IMR-90 (cell line): Measurements from ENCODE around the gene PCDHGB3. TPM values are rescaled to one million over a fixed set of nuclear protein-coding genes. Genes with fewer than 3 reads are reported as not detected.

ENCODE experiments used
- ATAC-seq: fragments of 200-7000 bp; cut with Tn5 transposase; 2 replicates; pipeline ENCODE4 v1.9.1; 2020; ENCODE audit warnings: low read depth, mild to moderate bottlenecking, moderate library complexity
- BruUV-seq: library from RNA; stranded (reverse); fragments of 400-500 nt; replicated peaks from 2 replicates; lab custom pipeline; 2021; lab: Mats Ljungman, UMichigan
- CTCF ChIA-PET: fragments of 300-600 bp; formaldehyde crosslinking; extraction: SDS; loops from one replicate; lab custom pipeline; 2021; ENCODE audit warnings: antibody characterized with exemption; lab: Yijun Ruan, JAX
- POLR2A ChIA-PET: fragments of 300-600 bp; sonication (Branson Sonifier 250); formaldehyde crosslinking; loops from one replicate; lab custom pipeline; 2022; ENCODE audit warnings: antibody characterized with exemption; ENCODE audit not compliant: unreplicated experiment; lab: Charles Lee
- DNase-seq: peaks from one replicate; pipeline ENCODE4 v3.0.0; 2013
- H2AFZ ChIP-seq: replicated peaks from 2 replicates; pipeline ENCODE3; 2013; ENCODE audit warnings: low read length, mild to moderate bottlenecking; ENCODE audit not compliant: poor library complexity
- H2AK5ac ChIP-seq: 2 replicates; pipeline ENCODE4 v1.6.1; 2013; ENCODE audit warnings: low read depth, low read length, inconsistent platforms
- H2AK9ac ChIP-seq: replicated peaks from 2 replicates; pipeline ENCODE3; 2013; ENCODE audit warnings: mild to moderate bottlenecking, low read depth, low read length, moderate library complexity; ENCODE audit not compliant: poor library complexity
- H2BK120ac ChIP-seq: 2 replicates; pipeline ENCODE4 v1.6.1; 2013; ENCODE audit warnings: low read depth, low read length, inconsistent platforms
- H2BK15ac ChIP-seq: 3 replicates; pipeline ENCODE4 v1.6.1; 2013; ENCODE audit warnings: low read depth, low read length, inconsistent platforms
- H2BK20ac ChIP-seq: 2 replicates; pipeline ENCODE4 v1.6.1; 2013; ENCODE audit warnings: low read depth, mild to moderate bottlenecking, inconsistent platforms, low read length, moderate library complexity
- H2BK5ac ChIP-seq: 2 replicates; pipeline ENCODE4 v1.6.1; 2013; ENCODE audit warnings: mild to moderate bottlenecking, low read depth, low read length, inconsistent platforms; ENCODE audit not compliant: poor library complexity, severe bottlenecking
- H3K14ac ChIP-seq: replicated peaks from 2 replicates; pipeline ENCODE4 v1.6.1; 2013; ENCODE audit warnings: low read depth, low read length, inconsistent platforms
- H3K18ac ChIP-seq: 2 replicates; pipeline ENCODE4 v1.6.1; 2013; ENCODE audit warnings: low read depth, low read length, control low read depth
- H3K23ac ChIP-seq: 2 replicates; pipeline ENCODE4 v1.6.1; 2013; ENCODE audit warnings: low read depth, low read length, inconsistent platforms
- H3K27ac ChIP-seq: 2 replicates; pipeline ENCODE4 v1.5.1; 2013; ENCODE audit warnings: mild to moderate bottlenecking, control low read depth, low read length; ENCODE audit not compliant: insufficient read depth
- H3K27me3 ChIP-seq: 2 replicates; pipeline ENCODE4 v1.6.1; 2013; ENCODE audit warnings: low read length; ENCODE audit not compliant: control insufficient read depth, insufficient read depth
- H3K36me3 ChIP-seq: 2 replicates; pipeline ENCODE4 v1.6.1; 2013; ENCODE audit warnings: low read length, mixed read lengths; ENCODE audit not compliant: control insufficient read depth, insufficient read depth
- H3K4ac ChIP-seq: 2 replicates; pipeline ENCODE4 v1.6.1; 2013; ENCODE audit warnings: low read depth, low read length, inconsistent platforms
- H3K4me1 ChIP-seq: 2 replicates; pipeline ENCODE4 v1.6.1; 2013; ENCODE audit warnings: low read length, mixed read lengths; ENCODE audit not compliant: control insufficient read depth, insufficient read depth
- H3K4me2 ChIP-seq: 2 replicates; pipeline ENCODE4 v1.6.1; 2013; ENCODE audit warnings: low read depth, mild to moderate bottlenecking, control low read depth, low read length, moderate library complexity
- H3K4me3 ChIP-seq: 2 replicates; pipeline ENCODE4 v1.5.1; 2013; ENCODE audit warnings: low read depth, mild to moderate bottlenecking, control low read depth, low read length, moderate library complexity; ENCODE audit not compliant: insufficient read depth
- H3K56ac ChIP-seq: 2 replicates; pipeline ENCODE4 v1.6.1; 2013; ENCODE audit warnings: low read length, inconsistent platforms; ENCODE audit not compliant: insufficient read depth; ENCODE audit errors: extremely low read depth
- H3K79me1 ChIP-seq, 2 experiments: 2 replicates each; pipeline ENCODE4 v1.6.1; 2013; ENCODE audit warnings: low read length in 2 of 2, inconsistent platforms in 1 of 2, low read depth in 1 of 2
- H3K9ac ChIP-seq: 2 replicates; pipeline ENCODE4 v1.6.1; 2013; ENCODE audit warnings: low read depth, low read length, control low read depth
- H3K9me1 ChIP-seq: 2 replicates; pipeline ENCODE4 v1.6.1; 2013; ENCODE audit warnings: low read length, inconsistent platforms; ENCODE audit not compliant: insufficient read depth
- H3K9me3 ChIP-seq: 2 replicates; pipeline ENCODE4 v1.6.1; 2013; ENCODE audit warnings: low read length; ENCODE audit not compliant: control insufficient read depth, insufficient read depth
- H4K20me1 ChIP-seq: 2 replicates; pipeline ENCODE4 v1.6.1; 2013; ENCODE audit warnings: low read length, inconsistent platforms; ENCODE audit not compliant: insufficient read depth
- H4K5ac ChIP-seq: 2 replicates; pipeline ENCODE4 v1.6.1; 2013; ENCODE audit warnings: mild to moderate bottlenecking, low read depth, low read length, control low read depth
- H4K8ac ChIP-seq, 2 experiments: 2 replicates each; pipeline ENCODE4 v1.6.1; 2013; ENCODE audit warnings: low read depth in 2 of 2, low read length in 2 of 2, control low read depth in 1 of 2, inconsistent platforms in 1 of 2
- H4K91ac ChIP-seq: 2 replicates; pipeline ENCODE4 v1.6.1; 2013; ENCODE audit warnings: low read depth, low read length, inconsistent platforms; ENCODE audit not compliant: insufficient read depth
- BHLHE40 ChIP-seq: fragments of 150-350 bp; IDR thresholded peaks from 2 replicates; pipeline ENCODE4 v1.6.1; 2016; ENCODE audit warnings: mild to moderate bottlenecking, low read depth, low read length
- CEBPB ChIP-seq: IDR thresholded peaks from 2 replicates; pipeline ENCODE4 v1.6.1; 2012; ENCODE audit warnings: low read depth, low read length, improper control_type of control experiment
- CHD1 ChIP-seq: IDR thresholded peaks from 2 replicates; pipeline ENCODE4 v1.6.1; 2012; ENCODE audit warnings: low read depth, low read length, improper control_type of control experiment
- CTCF ChIP-seq: conservative IDR thresholded peaks from 2 replicates; pipeline ENCODE4 v1.5.1; 2012; ENCODE audit warnings: mild to moderate bottlenecking, low read depth, low read length, improper control_type of control experiment
- ELK1 ChIP-seq: fragments of 150-350 bp; IDR thresholded peaks from 2 replicates; pipeline ENCODE4 v1.6.1; 2016; ENCODE audit warnings: low read depth, mild to moderate bottlenecking, low read length, moderate library complexity, borderline replicate concordance
- FOS ChIP-seq: fragments of 150-350 bp; IDR thresholded peaks from 2 replicates; pipeline ENCODE4 v1.6.1; 2016; ENCODE audit warnings: low read depth, low read length
- MAFK ChIP-seq: IDR thresholded peaks from 2 replicates; pipeline ENCODE4 v1.6.1; 2012; ENCODE audit warnings: low read depth, low read length, improper control_type of control experiment
- MAZ ChIP-seq: IDR thresholded peaks from 2 replicates; pipeline ENCODE4 v1.6.1; 2012; ENCODE audit warnings: low read depth, mild to moderate bottlenecking, low read length, improper control_type of control experiment, moderate library complexity, borderline replicate concordance
- MXI1 ChIP-seq: IDR thresholded peaks from 2 replicates; pipeline ENCODE4 v1.6.1; 2012; ENCODE audit warnings: low read depth, mild to moderate bottlenecking, low read length, moderate library complexity, borderline replicate concordance
- NFE2L2 ChIP-seq: fragments of 150-350 bp; IDR thresholded peaks from 2 replicates; pipeline ENCODE4 v1.6.1; 2016; ENCODE audit warnings: low read depth, mild to moderate bottlenecking, low read length
- POLR2A ChIP-seq: IDR thresholded peaks from 2 replicates; pipeline ENCODE4 v1.6.1; 2012; ENCODE audit warnings: mild to moderate bottlenecking, low read depth, low read length
- RAD21 ChIP-seq: IDR thresholded peaks from 2 replicates; pipeline ENCODE4 v1.6.1; 2012; ENCODE audit warnings: low read length, improper control_type of control experiment
- RCOR1 ChIP-seq: IDR thresholded peaks from 2 replicates; pipeline ENCODE4 v1.6.1; 2012; ENCODE audit warnings: mild to moderate bottlenecking, low read length, improper control_type of control experiment; ENCODE audit not compliant: insufficient replicate concordance
- RFX5 ChIP-seq: IDR thresholded peaks from 2 replicates; pipeline ENCODE4 v1.8.0; 2012; ENCODE audit warnings: low read depth, mild to moderate bottlenecking, low read length, moderate library complexity
- SMC3 ChIP-seq: fragments of 150-350 bp; IDR thresholded peaks from 2 replicates; pipeline ENCODE4 v1.6.1; 2016; ENCODE audit warnings: low read depth, mild to moderate bottlenecking, antibody characterized with exemption, low read length, moderate library complexity
- USF2 ChIP-seq: fragments of 150-350 bp; IDR thresholded peaks from 2 replicates; pipeline ENCODE4 v1.6.1; 2017; ENCODE audit warnings: mild to moderate bottlenecking, antibody characterized with exemption, low read length, low read depth
- WGBS, 2 experiments: methylation state at CpG; one replicate each; pipeline versions ENCODE4 v1.1.5 to v1.1.7; 2013; ENCODE audit warnings: missing lambda C conversion rate in 2 of 2; ENCODE audit not compliant: insufficient read length in 1 of 2; ENCODE audit errors: extremely low coverage in 2 of 2; 5-methylcytosine and 5-hydroxymethylcytosine counted together
- dilution Hi-C: fragments of 300-500 bp; cut with HindIII; formaldehyde crosslinking; loops from one replicate; pipeline ENCODE4 v1.14.3; 2018; ENCODE audit warnings: low sequenced_read_pairs; ENCODE audit not compliant: unreplicated experiment
- in situ Hi-C: fragments of 300-500 bp; cut with MboI; formaldehyde crosslinking; loops from 3 replicates; pipeline ENCODE4 v1.14.3; 2019; ENCODE audit warnings: low sequenced_read_pairs, inconsistent platforms, mixed read lengths
- intact Hi-C: fragments of 100-400 bp; cut with micrococcal nuclease; formaldehyde crosslinking; loops from 2 replicates; pipeline ENCODE4 v1.10.0; 2022
- polyA plus RNA-seq, 3 experiments: library from polyadenylated mRNA; depleted of rRNA; stranded (reverse); fragments of >200 nt; gene quantifications; 2 replicates each; pipeline ENCODE4 v1.2.3, GENCODE V29; 2012; ENCODE audit warnings: low replicate concordance in 1 of 3
- total RNA-seq: library from RNA; depleted of rRNA; stranded (reverse); fragments of >200 nt; gene quantifications from 2 replicates; pipeline ENCODE4 v1.2.3, GENCODE V29; 2012

Gene PCDHGB3
- total and polyA plus RNA-seq, 2 of the 4 experiments (the other 2 are of a cell fraction), result 3.4 to 5.9 TPM

DNA sequence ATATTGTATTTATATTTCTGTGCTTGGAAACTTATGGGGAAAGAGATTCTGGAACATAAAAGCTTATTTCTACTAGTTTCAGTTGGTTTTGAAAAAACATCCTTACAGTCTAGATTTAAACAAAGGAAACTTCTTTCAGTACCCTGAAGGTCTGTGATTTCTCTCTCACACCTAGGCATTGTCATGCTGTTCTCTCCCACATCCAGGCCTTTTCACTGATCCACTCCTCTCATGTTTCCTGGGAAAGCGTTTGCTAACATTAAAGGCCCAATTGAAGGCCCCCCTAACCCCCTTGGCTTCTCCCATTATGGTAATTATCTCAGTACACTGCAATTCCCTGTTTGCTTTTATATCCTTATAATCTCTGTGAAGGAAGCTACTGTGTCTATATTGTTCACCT, 27.3 kb upstream of the PCDHGB3 start:
- H3K36me3 ChIP-seq, result peaks cover 4% of the 10 kb centered on the region; the same call in 1 of the 2 replicates
- no peak for DNase-seq
- no peak overlapping the region for H4K8ac ChIP-seq
- no peak overlapping the region for H3K4ac ChIP-seq
- no peak overlapping the region for H3K14ac ChIP-seq
- no peaks in the 10 kb centered on the region for H3K4me1 ChIP-seq
- no peak overlapping the region for H3K23ac ChIP-seq
- no TSS peak for BruUV-seq
- H2BK15ac ChIP-seq, result no peak overlapping the region
- POLR2A ChIA-PET, result interaction anchor here (0.6 kb wide), 1 partner anchor 653 kb away, joined by 4 read pairs; no protein-coding TSS in a partner anchor
- H2BK20ac ChIP-seq, result no peak overlapping the region
- no peak overlapping the region for H4K91ac ChIP-seq
- no peaks in the 10 kb centered on the region; the same call in 1 of the 2 replicates for H3K27me3 ChIP-seq
- in situ Hi-C loops (no loop called here), dilution Hi-C loops (no loop called here), intact Hi-C loops (no loop called here)
- WGBS, 2 experiments, result no CpG with 5 or more reads among the region's 1 CpG
- CTCF ChIA-PET, result interaction anchor here (1.0 kb wide), 1 partner anchor 225 kb away, joined by 4 read pairs; no protein-coding TSS in a partner anchor
- no peak overlapping the region for H2AFZ ChIP-seq
- H3K4me3 ChIP-seq, result no peak overlapping the region
- ATAC-seq, result no peak
- H4K5ac ChIP-seq, result no peak overlapping the region
- no peak overlapping the region for H2AK5ac ChIP-seq
- H3K9ac ChIP-seq, result no peak overlapping the region
- no peak overlapping the region for H3K56ac ChIP-seq
- no peak overlapping the region for H3K18ac ChIP-seq
- no peak overlapping the region for H2AK9ac ChIP-seq
- H3K9me1 ChIP-seq, result no peaks in the 10 kb centered on the region
- no peak for TF ChIP-seq BHLHE40
- no peak for TF ChIP-seq USF2
- TF ChIP-seq RCOR1, result no peak
- no peak for TF ChIP-seq CTCF
- TF ChIP-seq MAFK, result no peak
- no peak for TF ChIP-seq MXI1
- no peak for TF ChIP-seq SMC3
- TF ChIP-seq CEBPB, result no peak
- no peak for TF ChIP-seq POLR2A
- no peak for TF ChIP-seq NFE2L2
- no peak for TF ChIP-seq CHD1
- no peak for TF ChIP-seq RAD21
- TF ChIP-seq RFX5, result no peak
- TF ChIP-seq ELK1, result no peak
- TF ChIP-seq MAZ, result no peak
- no peak for TF ChIP-seq FOS
- no peak overlapping the region for H2BK5ac ChIP-seq
- no peaks in the 10 kb centered on the region for H3K79me1 ChIP-seq
- no peak overlapping the region for H3K27ac ChIP-seq
- no peak overlapping the region for H2BK120ac ChIP-seq
- peak overlapping the region; percentile 32; the same call in 1 of the 2 replicates for H3K4me2 ChIP-seq
- H4K20me1 ChIP-seq, result no peaks in the 10 kb centered on the region
- H3K9me3 ChIP-seq, result peaks cover 49% of the 10 kb centered on the region
